Parathyroid adenoma (tissue), 2 donors: ENCODE results near the gene IPO5.
A peak's percentile ranks its signal among the peaks of the same experiment; 100 is the strongest.

Source experiments
- H2AFZ ChIP-seq: fragments of 300-600 bp; sonication (generic); one replicate; pipeline ENCODE4 v1.7.0; 2017; ENCODE audit warnings: antibody characterized with exemption, mild to moderate bottlenecking
- H3K27ac ChIP-seq: fragments of 300-600 bp; sonication (generic); one replicate; pipeline ENCODE4 v1.7.0; 2017
- H3K27me3 ChIP-seq: fragments of 300-600 bp; sonication (generic); one replicate; pipeline ENCODE4 v1.7.0; 2017; ENCODE audit warnings: low read length; ENCODE audit not compliant: control insufficient read depth, insufficient read depth
- H3K36me3 ChIP-seq: fragments of 300-600 bp; sonication (generic); one replicate; pipeline ENCODE4 v1.7.0; 2017; ENCODE audit warnings: low read length; ENCODE audit not compliant: control insufficient read depth, insufficient read depth
- H3K4me1 ChIP-seq: fragments of 300-600 bp; sonication (generic); one replicate; pipeline ENCODE4 v1.7.0; 2017; ENCODE audit warnings: control low read depth
- H3K4me2 ChIP-seq: fragments of 300-600 bp; sonication (generic); one replicate; pipeline ENCODE4 v1.7.0; 2017; ENCODE audit warnings: low read length
- H3K4me3 ChIP-seq: fragments of 300-600 bp; sonication (generic); one replicate; pipeline ENCODE4 v1.7.0; 2017; ENCODE audit warnings: low read depth, low read length
- H3K79me2 ChIP-seq: fragments of 300-600 bp; sonication (generic); one replicate; pipeline ENCODE4 v1.7.0; 2017; ENCODE audit warnings: control low read depth
- H3K9ac ChIP-seq: fragments of 300-600 bp; sonication (generic); one replicate; pipeline ENCODE4 v1.7.0; 2017; ENCODE audit warnings: mild to moderate bottlenecking
- H3K9me3 ChIP-seq: fragments of 300-600 bp; sonication (generic); one replicate; pipeline ENCODE4 v1.7.0; 2017; ENCODE audit warnings: low read length; ENCODE audit not compliant: control insufficient read depth
- CTCF ChIP-seq: fragments of 300-600 bp; sonication (generic); IDR thresholded peaks from one replicate; pipeline ENCODE4 v1.7.0; 2017; ENCODE audit warnings: antibody characterized with exemption, mild to moderate bottlenecking
- donor health status: primary hyperparathyroidism.

The IPO5 gene

GRCh38 chr13:97976610-97977521, 23.4 kb downstream of the IPO5 start:
- no peak for TF ChIP-seq CTCF
- H3K9ac ChIP-seq: no peak overlapping the region
- no peaks in the 10 kb centered on the region for H3K27me3 ChIP-seq
- H3K27ac ChIP-seq: peak overlapping the region; percentile 47
- no peaks in the 10 kb centered on the region for H3K4me1 ChIP-seq
- peak overlapping the region; percentile 75 for H2AFZ ChIP-seq
- H3K4me2 ChIP-seq: peak overlapping the region; percentile 85
- no peaks in the 10 kb centered on the region for H3K36me3 ChIP-seq
- H3K9me3 ChIP-seq: no peaks in the 10 kb centered on the region
- peak overlapping the region; percentile 59 for H3K4me3 ChIP-seq
- no peaks in the 10 kb centered on the region for H3K79me2 ChIP-seq

- Histone ChIP-seq H3K9ac (no peak overlapping the region), H3K36me3 (no peaks in the 10 kb centered on the region), H3K79me2 (no peaks in the 10 kb centered on the region), H2AFZ (no peak overlapping the region), H3K9me3 (no peaks in the 10 kb centered on the region), H3K4me1 (no peaks in the 10 kb centered on the region), H3K4me2 (no peak overlapping the region), H3K27me3 (no peaks in the 10 kb centered on the region), H3K4me3 (no peak overlapping the region), H3K27ac (no peak overlapping the region)
- no peak for TF ChIP-seq CTCF
These were observed 24.5 kb downstream of the IPO5 start for GRCh38 chr13:97977982-97978381.

GRCh38 chr13:97978651-97979050, 25.2 kb downstream of the IPO5 start:
- Histone ChIP-seq H3K79me2 (no peaks in the 10 kb centered on the region), H3K9ac (no peak overlapping the region), H3K27ac (no peak overlapping the region), H3K4me2 (no peak overlapping the region), H2AFZ (no peak overlapping the region), H3K4me3 (no peak overlapping the region), H3K27me3 (no peaks in the 10 kb centered on the region), H3K36me3 (no peaks in the 10 kb centered on the region), H3K4me1 (no peaks in the 10 kb centered on the region), H3K9me3 (no peaks in the 10 kb centered on the region)
- TF ChIP-seq CTCF: no peak

- H3K4me3 ChIP-seq: no peak overlapping the region
- no peaks in the 10 kb centered on the region for H3K9me3 ChIP-seq
- H2AFZ ChIP-seq: no peak overlapping the region
- no peak overlapping the region for H3K4me2 ChIP-seq
- H3K79me2 ChIP-seq: no peaks in the 10 kb centered on the region
- no peaks in the 10 kb centered on the region for H3K36me3 ChIP-seq
- no peak for TF ChIP-seq CTCF
- H3K27ac ChIP-seq: no peak overlapping the region
- no peak overlapping the region for H3K9ac ChIP-seq
- no peaks in the 10 kb centered on the region for H3K27me3 ChIP-seq
- no peaks in the 10 kb centered on the region for H3K4me1 ChIP-seq
These were observed 25.6 kb downstream of the IPO5 start for GRCh38 chr13:97979051-97979450.

GRCh38 chr13:97979556-97979955, 26.1 kb downstream of the IPO5 start:
- Histone ChIP-seq H3K79me2 (no peaks in the 10 kb centered on the region), H3K9me3 (no peaks in the 10 kb centered on the region), H3K27ac (no peak overlapping the region), H2AFZ (no peak overlapping the region), H3K4me2 (no peak overlapping the region), H3K9ac (no peak overlapping the region), H3K4me1 (no peaks in the 10 kb centered on the region), H3K27me3 (no peaks in the 10 kb centered on the region), H3K4me3 (no peak overlapping the region), H3K36me3 (no peaks in the 10 kb centered on the region)
- TF ChIP-seq CTCF: no peak
